GM23248 (cell line): ENCODE data around the gene FLAD1.

Experiments used
- EZH2 ChIP-seq: fragments of 200-600 bp; sonication (generic); IDR thresholded peaks from 2 replicates; pipeline ENCODE4 v1.6.1; 2018; ENCODE audit warnings: antibody characterized with exemption, mild to moderate bottlenecking; ENCODE audit not compliant: insufficient read depth, poor library complexity, severe bottlenecking
- EZH2phosphoT487 ChIP-seq: fragments of 200-600 bp; sonication (generic); IDR thresholded peaks from 2 replicates; pipeline ENCODE4 v1.6.1; 2018; ENCODE audit warnings: antibody characterized with exemption, moderate library complexity, mild to moderate bottlenecking, low read depth; ENCODE audit not compliant: insufficient read depth

DNA sequence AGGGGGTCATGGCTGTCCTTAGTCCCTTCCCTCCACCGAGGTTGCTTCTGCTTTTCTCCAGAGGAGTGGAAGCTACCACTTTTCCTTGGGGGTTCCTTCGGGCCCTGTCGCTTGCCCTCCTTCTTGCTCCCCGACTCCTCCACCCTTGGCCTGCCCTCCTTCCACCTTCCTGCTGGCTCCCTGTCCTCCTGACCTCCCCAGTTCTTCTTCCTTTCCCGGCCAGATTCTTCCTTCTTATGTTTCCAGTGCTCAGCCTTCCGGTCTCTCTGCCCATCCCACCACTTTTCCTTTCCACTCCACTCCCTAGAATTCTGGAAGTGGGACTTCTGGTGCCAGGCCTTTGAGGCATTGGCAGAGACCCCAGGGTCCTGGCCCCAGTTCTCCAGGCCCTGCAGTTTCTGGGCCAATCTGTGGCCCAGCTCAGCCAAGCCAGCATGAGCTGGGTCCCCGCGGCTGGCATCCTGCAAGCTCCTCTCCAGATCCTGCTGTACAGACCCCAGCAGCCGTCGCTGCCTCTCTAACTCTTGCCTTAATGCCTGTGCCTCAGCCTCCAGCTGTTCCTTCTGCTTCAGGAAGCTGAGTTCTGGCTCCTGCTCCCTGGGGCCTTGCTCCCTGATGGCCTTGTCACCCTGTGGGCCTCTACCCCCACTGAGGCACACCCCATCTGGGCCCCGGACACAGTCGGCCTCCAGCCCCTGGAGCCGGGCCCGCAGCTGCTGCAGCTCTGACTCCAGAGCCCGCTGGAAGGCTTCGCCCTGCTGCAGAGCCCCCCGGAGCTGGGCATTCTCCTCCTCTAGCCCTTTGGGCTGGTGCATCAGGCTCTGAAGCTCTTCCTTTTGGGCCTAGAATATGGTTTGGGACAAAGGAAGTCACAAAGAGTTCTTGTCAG, 36.9 kb upstream of the FLAD1 start:
- TF ChIP-seq EZH2phosphoT487: no peak
- no peak for TF ChIP-seq EZH2
